Peyer's patch (tissue), 4 donors: ENCODE data around the gene BIRC2. TPM values are rescaled to one million over a fixed set of nuclear protein-coding genes. Genes with fewer than 3 reads are reported as not detected.

ENCODE experiments used
- DNase-seq, 3 donors: peaks; one replicate each; pipeline ENCODE4 v3.0.0-alpha.2; 2017 to 2019
- H3K27ac ChIP-seq, 4 donors: fragments of 200-600 bp; sonication (generic); one replicate each; pipeline ENCODE4 v1.5.1; 2016 to 2019
- H3K27me3 ChIP-seq, 2 donors: fragments of 200-600 bp; sonication (generic); one replicate each; pipeline ENCODE4 v1.5.1; 2019
- H3K36me3 ChIP-seq, 3 donors: fragments of 200-600 bp; sonication (generic); one replicate each; pipeline ENCODE4 v1.5.1; 2016 to 2019
- H3K4me1 ChIP-seq, 4 donors: fragments of 200-600 bp; sonication (generic); one replicate each; pipeline ENCODE4 v1.5.1; 2016 to 2019
- H3K4me3 ChIP-seq, 4 donors: fragments of 200-600 bp; sonication (generic); 1 replicate in 3 of 4; 2 replicates in 1 of 4; pipeline ENCODE4 v1.5.1; 2016 to 2019; ENCODE audit warnings: mild to moderate bottlenecking in 1 of 4
- H3K9me3 ChIP-seq, 4 donors: fragments of 200-600 bp; sonication (generic); one replicate each; pipeline ENCODE4 v1.5.1; 2016 to 2019; ENCODE audit warnings: mild to moderate bottlenecking in 1 of 4
- CTCF ChIP-seq, 6 experiments: fragments of 450-650 bp in 4 of 6; fragments of 200-600 bp in 2 of 6; sonication (generic) in 1 of 6; IDR thresholded peaks; one replicate each; pipeline ENCODE4 v1.5.1; 2017 to 2019; ENCODE audit warnings: antibody characterized with exemption in 6 of 6, mild to moderate bottlenecking in 3 of 6, moderate library complexity in 1 of 6
- POLR2A ChIP-seq, 2 donors: fragments of 450-650 bp; IDR thresholded peaks; one replicate each; pipeline ENCODE4 v1.5.1; 2017; ENCODE audit warnings: antibody characterized with exemption in 2 of 2, mild to moderate bottlenecking in 2 of 2, moderate library complexity in 2 of 2
- total RNA-seq, 4 donors: library from RNA; depleted of rRNA; stranded (reverse); fragments of >200 nt; gene quantifications; one replicate each; pipeline ENCODE4 v1.1.0, GENCODE V29; 2016

The BIRC2 gene
- total RNA-seq, 4 donors from 2014 or later, result 30.5 to 88.8 (median 60.8) TPM

DNA sequence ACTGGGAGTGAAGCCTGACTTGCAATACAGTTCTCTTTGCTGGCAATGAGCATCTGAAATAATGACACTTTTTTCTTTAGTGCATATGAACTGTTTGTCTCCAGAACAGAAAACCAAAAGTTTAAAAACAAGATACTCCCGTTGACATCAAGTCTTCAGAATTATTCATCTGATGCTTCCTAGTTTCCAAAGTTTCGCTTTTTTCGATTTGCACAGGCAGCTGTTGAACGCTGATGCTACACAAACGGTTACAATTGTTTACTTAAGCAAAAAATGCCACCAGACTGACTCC lies 612 bp upstream of the BIRC2 start:
- Histone ChIP-seq H3K9me3 (no peaks in the 10 kb centered on the region), H3K27ac (peak overlapping the region; percentile 91 to 99 (median 96)), H3K27me3 (no peaks in the 10 kb centered on the region), H3K4me3 (peak overlapping the region; percentile 57 to 85 (median 74)), H3K4me1 (peaks cover 0 to 23% (median 2%) of the 10 kb centered on the region in 4 donors), H3K36me3 (peaks cover 0 to 17% (median 0%) of the 10 kb centered on the region in 3 donors)
- TF ChIP-seq POLR2A (IDR thresholded peaks at IDR 0.05), result no peak
- TF ChIP-seq CTCF (IDR thresholded peaks at IDR 0.05), result no peak
- no peak for DNase-seq

DNA sequence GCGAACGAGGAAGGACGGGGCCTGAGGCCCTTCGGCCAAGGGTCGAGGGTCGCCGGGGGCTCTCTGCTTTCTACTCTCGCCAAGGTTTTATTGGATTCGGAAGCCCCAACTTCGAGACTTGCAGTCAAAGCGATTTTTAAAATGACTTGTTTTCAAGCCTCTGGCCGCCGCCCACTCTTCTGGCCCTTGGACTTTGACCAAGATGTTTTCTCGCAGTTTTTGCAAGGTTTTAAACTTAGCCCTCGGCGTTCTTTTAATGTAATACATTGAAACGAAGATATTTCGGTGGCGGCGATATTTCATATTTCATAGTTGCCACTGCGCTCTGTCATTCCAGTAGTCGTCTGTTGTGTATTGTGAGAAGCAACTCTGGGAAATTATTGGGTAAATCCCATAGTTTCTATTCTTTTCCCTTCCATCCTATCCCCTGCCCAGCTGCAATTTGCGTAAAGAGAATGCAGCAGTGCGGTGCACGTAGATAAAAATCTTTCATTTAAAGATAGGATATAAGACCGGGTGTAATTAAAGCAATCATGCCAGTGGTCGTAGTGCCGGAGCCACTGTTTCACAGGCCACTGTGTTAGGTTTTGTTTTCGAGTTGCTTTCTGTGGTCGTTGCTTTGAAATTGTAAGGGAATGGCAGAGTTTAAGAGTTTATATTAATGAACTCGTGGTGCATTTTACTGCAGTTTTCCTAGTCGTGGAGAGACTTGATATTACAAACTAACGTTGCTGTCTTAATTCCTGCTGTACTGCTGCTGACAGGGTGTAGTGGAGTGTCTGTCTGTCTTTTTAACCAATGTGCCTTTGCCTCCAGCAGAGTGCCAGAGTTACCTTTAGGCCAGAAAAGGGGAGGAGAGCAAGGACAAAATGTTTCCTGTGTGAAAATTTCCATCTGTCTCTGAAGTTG lies 702 bp downstream of the BIRC2 start:
- Histone ChIP-seq H3K36me3 (peaks cover 0 to 18% (median 0%) of the 10 kb centered on the region in 3 donors), H3K27me3 (no peaks in the 10 kb centered on the region), H3K27ac (peak overlapping the region; percentile 91 to 99 (median 96)), H3K4me3 (peak overlapping the region; percentile 57 to 85 (median 74)), H3K9me3 (no peaks in the 10 kb centered on the region), H3K4me1 (peaks cover 0 to 23% (median 2%) of the 10 kb centered on the region in 4 donors)
- no peak for DNase-seq
- TF ChIP-seq CTCF (IDR thresholded peaks at IDR 0.05) (peak in 1 of 6 experiments; percentile 4), POLR2A (IDR thresholded peaks at IDR 0.05) (no peak)

GRCh38 chr11:102357116-102357515 lies 10.1 kb downstream of the BIRC2 start:
- no peak overlapping the region for H3K27ac ChIP-seq
- no peaks in the 10 kb centered on the region for H3K27me3 ChIP-seq
- H3K36me3 ChIP-seq, result peaks cover 0 to 45% (median 0%) of the 10 kb centered on the region in 3 donors
- H3K9me3 ChIP-seq, result no peaks in the 10 kb centered on the region
- no peak for DNase-seq
- H3K4me1 ChIP-seq, result no peaks in the 10 kb centered on the region
- H3K4me3 ChIP-seq, result no peak overlapping the region
- TF ChIP-seq POLR2A (IDR thresholded peaks at IDR 0.05) (no peak), CTCF (IDR thresholded peaks at IDR 0.05) (no peak)

- peaks cover 0 to 59% (median 0%) of the 10 kb centered on the region in 3 donors for H3K36me3 ChIP-seq
- TF ChIP-seq CTCF (IDR thresholded peaks at IDR 0.05) (no peak), POLR2A (IDR thresholded peaks at IDR 0.05) (no peak)
- no peak for DNase-seq
These were observed 12.4 kb downstream of the BIRC2 start for GRCh38 chr11:102359372-102359771.

GRCh38 chr11:102360681-102361080 lies 13.7 kb downstream of the BIRC2 start:
- Histone ChIP-seq H3K27ac (no peak overlapping the region), H3K9me3 (no peaks in the 10 kb centered on the region), H3K4me3 (no peak overlapping the region), H3K36me3 (peaks cover 0 to 71% (median 0%) of the 10 kb centered on the region in 3 donors), H3K27me3 (no peaks in the 10 kb centered on the region), H3K4me1 (no peaks in the 10 kb centered on the region)
- DNase-seq, result no peak
- no peak for TF ChIP-seq CTCF (IDR thresholded peaks at IDR 0.05)
- no peak for TF ChIP-seq POLR2A (IDR thresholded peaks at IDR 0.05)

More at GRCh38 chr11:102359372-102359771, 12.4 kb downstream of the BIRC2 start:
- no peak overlapping the region for H3K4me3 ChIP-seq
- H3K27me3 ChIP-seq, result no peaks in the 10 kb centered on the region
- H3K27ac ChIP-seq, result no peak overlapping the region
- H3K4me1 ChIP-seq, result no peaks in the 10 kb centered on the region
- no peaks in the 10 kb centered on the region for H3K9me3 ChIP-seq
